Measurements from ENCODE around the gene APP. TPM values are rescaled to one million over a fixed set of nuclear protein-coding genes. Genes with fewer than 3 reads are reported as not detected.

APP gene
- total and polyA plus RNA-seq, 2 of the 13 experiments (the other 11 are each of a cell fraction or from before 2014, with no cell fraction given) = 70.6 to 262 TPM

DNA sequence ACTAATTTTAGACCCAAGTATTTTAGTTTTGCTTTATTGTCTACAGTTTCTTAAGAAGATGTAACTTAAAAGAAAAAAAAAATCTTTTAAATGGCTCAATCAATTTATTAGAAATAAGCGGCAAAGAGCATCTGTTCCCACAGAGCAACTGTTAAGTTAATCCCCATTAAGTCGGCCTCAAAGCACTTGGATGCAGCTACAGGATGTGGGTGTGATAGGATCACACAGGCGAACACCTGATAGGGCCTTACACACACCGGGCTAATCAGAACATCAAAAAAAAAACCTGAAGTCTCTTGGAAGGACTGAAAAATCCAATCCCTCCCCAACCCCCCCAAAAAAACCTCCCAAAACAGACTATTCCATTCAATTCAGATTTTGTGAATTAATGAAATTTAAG, 23.0 kb downstream of the APP start:
- H3K27me3 ChIP-seq (ENCODE audit: control insufficient read depth in 1 of 2, insufficient read depth in 2 of 2, low read length in 2 of 2) = no peaks in the 10 kb centered on the region
- intact Hi-C loops (cut with micrococcal nuclease; ENCODE audit: unreplicated experiment) = no loop called here
- ATAC-seq = no peak
- no peaks in the 10 kb centered on the region for H3K36me3 ChIP-seq (replicated peaks in 1 of 2; ENCODE audit: control insufficient read depth in 1 of 2, insufficient read depth in 2 of 2, low read length in 2 of 2)
- WGBS (ENCODE audit: low lambda C conversion rate) = 70% methylated on average over 4 of the region's 4 CpGs
- CTCF ChIA-PET (ENCODE audit: low intra/inter-chr PET ratio, low total read pairs) = no interaction called here
- H3K9me3 ChIP-seq (ENCODE audit: low read length) = no peaks in the 10 kb centered on the region
- in situ Hi-C loops (cut with HindIII; ENCODE audit: extremely low pct_ligation_motif_present, low pct_unique_long_range_greater_than_20kb) = no loop called here
- peaks cover 4% of the 10 kb centered on the region; the same call in 1 of the 2 replicates for H3K4me1 ChIP-seq (ENCODE audit: insufficient read depth, low read length)
- no peak for DNase-seq (ENCODE audit: low spot score)
- H3K4me2 ChIP-seq (ENCODE audit: low read depth, low read length) = no peak overlapping the region
- H2AFZ ChIP-seq (ENCODE audit: low read length) = no peak overlapping the region
- peaks cover 17% of the 10 kb centered on the region for H4K20me1 ChIP-seq (ENCODE audit: insufficient read depth, low read length)
- TF ChIP-seq IKZF4 (CRISPR knock-in tag; IDR thresholded peaks at IDR 0.05; ENCODE audit: borderline replicate concordance, low read depth, not compliant biosample characterization) (no peak), GATA4 (IDR thresholded peaks at IDR 0.05; ENCODE audit: borderline replicate concordance, low read depth) (no peak), POLR2A (IDR thresholded peaks at IDR 0.05; ENCODE audit: insufficient read depth in 1 of 2, low read depth in 2 of 2, low read length in 2 of 2) (no peak), ZSCAN29 (CRISPR knock-in tag; conservative IDR thresholded peaks at IDR 0.05) (no peak), SAFB2 (CRISPR knock-in tag; IDR thresholded peaks at IDR 0.05; ENCODE audit: borderline replicate concordance, low read depth) (no peak), ZMYM3 (CRISPR knock-in tag; IDR thresholded peaks at IDR 0.05) (no peak), IRF2 (CRISPR knock-in tag; IDR thresholded peaks at IDR 0.05) (no peak), ZNF616 (CRISPR knock-in tag; IDR thresholded peaks at IDR 0.05; ENCODE audit: low read depth) (no peak), MEF2D (CRISPR knock-in tag; IDR thresholded peaks at IDR 0.05) (no peak), IRX3 (CRISPR knock-in tag; IDR thresholded peaks at IDR 0.05; ENCODE audit: borderline replicate concordance, low read depth) (no peak), RFX5 (IDR thresholded peaks at IDR 0.05; ENCODE audit: low read depth, low read length) (no peak), TGIF2 (CRISPR knock-in tag; IDR thresholded peaks at IDR 0.05) (no peak), CEBPG (CRISPR knock-in tag; IDR thresholded peaks at IDR 0.05) (no peak), KDM1A (CRISPR knock-in tag; IDR thresholded peaks at IDR 0.05) (no peak)
- TF ChIP-seq, protein P1, sequence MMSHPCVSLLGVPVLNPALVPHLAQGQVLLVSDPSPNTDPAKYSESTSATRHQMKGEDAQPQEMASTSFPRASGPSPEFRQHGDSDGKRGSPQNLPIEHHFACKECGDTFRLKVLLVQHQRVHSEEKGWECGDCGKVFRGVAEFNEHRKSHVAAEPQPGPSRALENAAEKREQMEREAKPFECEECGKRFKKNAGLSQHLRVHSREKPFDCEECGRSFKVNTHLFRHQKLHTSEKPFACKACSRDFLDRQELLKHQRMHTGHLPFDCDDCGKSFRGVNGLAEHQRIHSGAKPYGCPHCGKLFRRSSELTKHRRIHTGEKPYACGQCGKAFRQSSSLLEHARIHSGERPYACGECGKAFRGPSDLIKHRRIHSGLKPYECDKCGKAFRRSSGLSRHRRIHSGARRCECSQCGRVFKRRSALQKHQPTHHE (CRISPR knock-in tag; IDR thresholded peaks at IDR 0.05; ENCODE audit: borderline replicate concordance) = no peak
- TF ChIP-seq, protein P2, sequence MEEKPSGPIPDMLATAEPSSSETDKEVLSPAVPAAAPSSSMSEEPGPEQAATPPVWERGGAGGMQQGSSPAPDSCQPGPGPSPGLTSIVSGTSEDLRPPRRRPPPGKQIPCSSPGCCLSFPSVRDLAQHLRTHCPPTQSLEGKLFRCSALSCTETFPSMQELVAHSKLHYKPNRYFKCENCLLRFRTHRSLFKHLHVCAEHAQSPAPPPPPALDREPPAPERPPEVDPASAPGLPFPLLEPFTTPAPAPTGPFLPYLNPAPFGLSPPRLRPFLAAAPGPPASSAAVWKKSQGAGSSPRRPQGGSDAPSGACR (CRISPR knock-in tag; IDR thresholded peaks at IDR 0.05) = no peak
- BruUV-seq (replicated peaks) = no TSS peak
- no peak overlapping the region for H3K9ac ChIP-seq (ENCODE audit: insufficient read depth, low read depth, low read length)
- peaks cover 20% of the 10 kb centered on the region for H3K79me2 ChIP-seq (ENCODE audit: insufficient read depth, low read length)
- no peak overlapping the region for H3K4me3 ChIP-seq (replicated peaks in 1 of 3; ENCODE audit: insufficient read depth in 1 of 3, low read depth in 2 of 3, low read length in 3 of 3)
- FAIRE-seq = no peak
- H3K27ac ChIP-seq (ENCODE audit: extremely low read length, insufficient read depth, low read length) = no peak overlapping the region
- POLR2A ChIA-PET = no interaction called here

All from HepG2 (cell line).